PC-9 (cell line): ENCODE measurements around the gene PTPN9. TPM values are rescaled to one million over a fixed set of nuclear protein-coding genes. Genes with fewer than 3 reads are reported as not detected.

Experiments used
- BruUV-seq: library from RNA; stranded (reverse); fragments of 400-500 nt; replicated peaks from 2 replicates; lab custom pipeline; 2021; lab: Mats Ljungman, UMichigan
- CTCF ChIA-PET: fragments of 300-600 bp; sonication (Branson Sonifier 250); formaldehyde crosslinking; loops from one replicate; lab custom pipeline; 2022; ENCODE audit warnings: antibody characterized with exemption; lab: Charles Lee
- POLR2A ChIA-PET: fragments of 300-600 bp; sonication (Branson Sonifier 250); formaldehyde crosslinking; loops from one replicate; lab custom pipeline; 2022; ENCODE audit warnings: antibody characterized with exemption; ENCODE audit not compliant: unreplicated experiment; lab: Charles Lee
- DNase-seq, 2 experiments: peaks; one replicate each; pipeline versions ENCODE4 v3.0.0 to v3.0.0-alpha.2; 2015 to 2022; ENCODE audit warnings: mixed read lengths in 1 of 2
- H2AFZ ChIP-seq: fragments of 200-600 bp; sonication (generic); 2 replicates; pipeline ENCODE4 v1.8.1; 2017; ENCODE audit warnings: antibody characterized with exemption
- H3F3A ChIP-seq: fragments of 200-600 bp; sonication (generic); 2 replicates; pipeline ENCODE4 v1.8.1; 2017; ENCODE audit warnings: antibody characterized with exemption, mild to moderate bottlenecking, low read depth; ENCODE audit not compliant: insufficient read depth
- H3K27ac ChIP-seq: fragments of 200-600 bp; sonication (generic); 2 replicates; pipeline ENCODE4 v1.6.1; 2016; ENCODE audit warnings: mixed run types
- H3K27me3 ChIP-seq: fragments of 200-600 bp; sonication (generic); 2 replicates; pipeline ENCODE4 v1.6.1; 2016; ENCODE audit warnings: low read depth, mixed run types; ENCODE audit not compliant: insufficient read depth
- H3K36me3 ChIP-seq: fragments of 200-600 bp; sonication (generic); 2 replicates; pipeline ENCODE4 v1.6.1; 2016; ENCODE audit warnings: low read depth, mixed run types
- H3K4me1 ChIP-seq: fragments of 200-600 bp; sonication (generic); replicated peaks from 2 replicates; pipeline ENCODE4 v1.6.1; 2016; ENCODE audit warnings: mixed run types; ENCODE audit not compliant: insufficient read depth
- H3K4me2 ChIP-seq: fragments of 200-600 bp; sonication (generic); 2 replicates; pipeline ENCODE4 v1.6.1; 2017; ENCODE audit warnings: mixed run types
- H3K4me3 ChIP-seq: fragments of 200-600 bp; sonication (generic); 2 replicates; pipeline ENCODE4 v1.6.1; 2016; ENCODE audit warnings: mixed run types
- H3K79me2 ChIP-seq: fragments of 200-600 bp; sonication (generic); 2 replicates; pipeline ENCODE4 v1.6.1; 2017; ENCODE audit warnings: low read depth, mixed run types
- H3K9me2 ChIP-seq: fragments of 200-600 bp; sonication (generic); 2 replicates; pipeline ENCODE4 v1.8.1; 2017; ENCODE audit warnings: mild to moderate bottlenecking; ENCODE audit not compliant: insufficient read depth
- H3K9me3 ChIP-seq: fragments of 200-600 bp; sonication (generic); 2 replicates; pipeline ENCODE4 v1.8.1; 2016; ENCODE audit warnings: low read depth; ENCODE audit not compliant: insufficient read depth
- H4K20me1 ChIP-seq: fragments of 200-600 bp; sonication (generic); 2 replicates; pipeline ENCODE4 v1.8.1; 2017; ENCODE audit not compliant: insufficient read depth
- EZH2 ChIP-seq: fragments of 200-600 bp; sonication (generic); IDR thresholded peaks from 2 replicates; pipeline ENCODE4 v1.8.0; 2017; ENCODE audit warnings: antibody characterized with exemption, low read depth
- intact Hi-C: fragments of 100-400 bp; cut with micrococcal nuclease; formaldehyde crosslinking; loops from one replicate; pipeline ENCODE4 v1.10.0; 2022; ENCODE audit not compliant: unreplicated experiment
- total RNA-seq: library from RNA; stranded (reverse); gene quantifications from 2 replicates; pipeline ENCODE4 v1.2.3, GENCODE V29; 2021
- TF ChIP-seq, protein P1 (sequence below): fragments of 200-600 bp; sonication (generic); conservative IDR thresholded peaks from 2 replicates; pipeline ENCODE4 v1.6.1; 2017; ENCODE audit warnings: mixed run types, antibody characterized with exemption, mild to moderate bottlenecking, moderate library complexity

The PTPN9 gene
- total RNA-seq, 1 experiment from 2014 or later, result 22.4 TPM

DNA sequence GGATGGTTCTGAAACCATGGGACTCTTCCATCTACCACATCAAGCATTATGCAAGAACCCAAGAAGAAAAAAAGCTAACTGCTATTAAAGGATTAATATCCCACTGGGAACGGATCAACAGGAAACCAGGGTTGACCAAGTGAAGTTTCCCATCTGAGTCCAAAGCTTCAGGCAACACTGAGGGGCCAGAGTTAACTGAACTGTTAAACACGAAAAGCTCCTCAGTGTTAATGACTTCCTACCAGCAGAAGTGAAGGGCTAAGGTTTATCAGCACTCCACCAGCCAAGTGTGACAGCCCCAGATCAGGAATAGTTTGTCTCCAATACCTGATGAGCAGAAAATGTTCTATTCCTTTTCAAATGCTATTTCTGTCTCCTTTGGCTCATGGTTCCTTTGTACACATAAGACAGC lies 36.7 kb downstream of the PTPN9 start:
- TF ChIP-seq EZH2, result no peak
- TF ChIP-seq, protein P1, sequence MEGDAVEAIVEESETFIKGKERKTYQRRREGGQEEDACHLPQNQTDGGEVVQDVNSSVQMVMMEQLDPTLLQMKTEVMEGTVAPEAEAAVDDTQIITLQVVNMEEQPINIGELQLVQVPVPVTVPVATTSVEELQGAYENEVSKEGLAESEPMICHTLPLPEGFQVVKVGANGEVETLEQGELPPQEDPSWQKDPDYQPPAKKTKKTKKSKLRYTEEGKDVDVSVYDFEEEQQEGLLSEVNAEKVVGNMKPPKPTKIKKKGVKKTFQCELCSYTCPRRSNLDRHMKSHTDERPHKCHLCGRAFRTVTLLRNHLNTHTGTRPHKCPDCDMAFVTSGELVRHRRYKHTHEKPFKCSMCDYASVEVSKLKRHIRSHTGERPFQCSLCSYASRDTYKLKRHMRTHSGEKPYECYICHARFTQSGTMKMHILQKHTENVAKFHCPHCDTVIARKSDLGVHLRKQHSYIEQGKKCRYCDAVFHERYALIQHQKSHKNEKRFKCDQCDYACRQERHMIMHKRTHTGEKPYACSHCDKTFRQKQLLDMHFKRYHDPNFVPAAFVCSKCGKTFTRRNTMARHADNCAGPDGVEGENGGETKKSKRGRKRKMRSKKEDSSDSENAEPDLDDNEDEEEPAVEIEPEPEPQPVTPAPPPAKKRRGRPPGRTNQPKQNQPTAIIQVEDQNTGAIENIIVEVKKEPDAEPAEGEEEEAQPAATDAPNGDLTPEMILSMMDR, result no peak
- Histone ChIP-seq H3K4me1 (no peaks in the 10 kb centered on the region), H3K27me3 (no peaks in the 10 kb centered on the region), H3K36me3 (no peaks in the 10 kb centered on the region), H3K27ac (no peak overlapping the region), H2AFZ (no peak overlapping the region), H3K9me3 (no peaks in the 10 kb centered on the region), H3K79me2 (peaks cover 9% of the 10 kb centered on the region; the same call in 1 of the 2 replicates), H3K9me2 (no peaks in the 10 kb centered on the region), H3K4me3 (no peak overlapping the region), H4K20me1 (no peaks in the 10 kb centered on the region; the same call in none of the 2 replicates), H3K4me2 (no peak overlapping the region), H3F3A (0 out of 2 replicates have a peak, but pooled peaks cover 14% of the 10 kb centered on the region)
- BruUV-seq, result no TSS peak
- intact Hi-C loops, result no loop called here
- POLR2A ChIA-PET, result no interaction called here
- no peak for DNase-seq
- CTCF ChIA-PET, result no interaction called here

DNA sequence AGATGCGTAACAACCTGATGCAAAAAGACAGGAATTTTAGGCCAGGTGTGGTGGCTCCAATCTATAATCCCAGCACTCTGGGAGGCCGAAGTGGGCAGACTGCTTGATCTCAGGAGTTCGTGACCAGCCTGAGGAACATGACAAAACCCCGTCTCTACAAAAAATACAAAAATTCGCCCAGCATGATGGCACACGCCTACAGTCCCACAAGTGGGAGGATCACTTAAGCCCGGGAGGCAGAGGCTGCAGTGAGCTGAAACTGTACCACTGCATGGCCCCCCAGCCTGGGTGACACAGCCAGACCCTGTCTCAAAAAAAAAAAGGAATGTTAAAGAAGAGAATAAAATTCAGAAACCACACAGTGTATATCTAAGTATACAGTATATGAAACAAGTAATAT lies 40.7 kb downstream of the PTPN9 start:
- Histone ChIP-seq H3K4me2 (no peak overlapping the region), H3K79me2 (peaks cover 30% of the 10 kb centered on the region; the same call in 1 of the 2 replicates), H3K27me3 (no peaks in the 10 kb centered on the region), H3K36me3 (no peaks in the 10 kb centered on the region), H3K9me2 (no peaks in the 10 kb centered on the region), H3K9me3 (no peaks in the 10 kb centered on the region), H3K4me1 (peaks cover 10% of the 10 kb centered on the region), H2AFZ (no peak overlapping the region), H3K27ac (no peak overlapping the region), H4K20me1 (no peaks in the 10 kb centered on the region; the same call in none of the 2 replicates), H3F3A (peaks cover 24% of the 10 kb centered on the region), H3K4me3 (no peak overlapping the region)
- ChIA-PET CTCF (no interaction called here), POLR2A (no interaction called here)
- DNase-seq, result no peak
- no peak for TF ChIP-seq EZH2
- TF ChIP-seq, protein P1, result no peak
- intact Hi-C loops, result no loop called here
- BruUV-seq, result no TSS peak

- H2AFZ ChIP-seq, result no peak overlapping the region
- H3K9me3 ChIP-seq, result no peaks in the 10 kb centered on the region
- POLR2A ChIA-PET, result no interaction called here
- H4K20me1 ChIP-seq, result peaks cover 8% of the 10 kb centered on the region; the same call in 1 of the 2 replicates
- DNase-seq, result no peak
- no peaks in the 10 kb centered on the region for H3K36me3 ChIP-seq
- no peaks in the 10 kb centered on the region for H3K27me3 ChIP-seq
- TF ChIP-seq EZH2, result no peak
- TF ChIP-seq, protein P1, result no peak
- H3K79me2 ChIP-seq, result peaks cover 41% of the 10 kb centered on the region
- H3F3A ChIP-seq, result peaks cover 48% of the 10 kb centered on the region
- H3K4me2 ChIP-seq, result peak overlapping the region; percentile 53
- peak overlapping the region; percentile 68; the same call in 1 of the 2 replicates for H3K27ac ChIP-seq
- H3K4me3 ChIP-seq, result no peak overlapping the region
- intact Hi-C loops, result no loop called here
- peaks cover 32% of the 10 kb centered on the region for H3K4me1 ChIP-seq
- H3K9me2 ChIP-seq, result no peaks in the 10 kb centered on the region
- BruUV-seq, result no TSS peak
- CTCF ChIA-PET, result interaction anchor here (0.5 kb wide), 1 partner anchor 91 kb away, joined by 3 read pairs; no protein-coding TSS in a partner anchor
Observed at GRCh38 chr15:75533945-75534344, 45.2 kb downstream of the PTPN9 start.
